OCI-LY1 (cell line): Measurements from ENCODE around the gene ROCK2.

Source experiments
- H2AFZ ChIP-seq: fragments of 200-600 bp; sonication (generic), shearing (Covaris generic); 2 replicates; pipeline ENCODE4 v1.6.0; 2014; ENCODE audit warnings: antibody characterized with exemption, mild to moderate bottlenecking, low read length
- H3F3A ChIP-seq: fragments of 200-600 bp; sonication (generic), shearing (Covaris generic); 2 replicates; pipeline ENCODE4 v1.6.0; 2014; ENCODE audit warnings: mild to moderate bottlenecking, antibody characterized with exemption, low read length, moderate library complexity; ENCODE audit not compliant: insufficient read depth
- H3K27ac ChIP-seq: fragments of 200-600 bp; sonication (generic); 2 replicates; pipeline ENCODE4 v1.5.1; 2014; ENCODE audit warnings: low read length, mixed run types, mild to moderate bottlenecking, low read depth; ENCODE audit not compliant: poor library complexity, severe bottlenecking
- H3K27me3 ChIP-seq: fragments of 200-600 bp; sonication (generic); 2 replicates; pipeline ENCODE4 v1.6.0; 2014; ENCODE audit warnings: antibody characterized with exemption, mild to moderate bottlenecking, low read length, moderate library complexity; ENCODE audit not compliant: insufficient read depth
- H3K36me3 ChIP-seq: fragments of 200-600 bp; sonication (generic); 2 replicates; pipeline ENCODE4 v1.6.1; 2014; ENCODE audit warnings: mild to moderate bottlenecking, antibody characterized with exemption, low read length, moderate library complexity, mixed read lengths; ENCODE audit not compliant: insufficient read depth
- H3K4me1 ChIP-seq: fragments of 200-600 bp; sonication (generic); 2 replicates; pipeline ENCODE4 v1.5.1; 2014; ENCODE audit warnings: mild to moderate bottlenecking, low read length, moderate library complexity; ENCODE audit not compliant: insufficient read depth, severe bottlenecking
- H3K4me2 ChIP-seq: fragments of 200-600 bp; sonication (generic), shearing (Covaris generic); 2 replicates; pipeline ENCODE4 v1.6.1; 2014; ENCODE audit warnings: low read length
- H3K4me3 ChIP-seq: fragments of 200-600 bp; sonication (generic); 2 replicates; pipeline ENCODE4 v1.5.1; 2014; ENCODE audit warnings: low read length, low read depth, mild to moderate bottlenecking, mixed read lengths; ENCODE audit not compliant: poor library complexity, severe bottlenecking
- H3K79me2 ChIP-seq: fragments of 200-600 bp; shearing (Covaris generic); 2 replicates; pipeline ENCODE4 v1.6.1; 2016; ENCODE audit warnings: mixed run types, low read length, mixed read lengths; ENCODE audit not compliant: insufficient read depth
- H3K9ac ChIP-seq: fragments of 200-600 bp; sonication (generic), shearing (Covaris generic); 2 replicates; pipeline ENCODE4 v1.6.1; 2014; ENCODE audit warnings: mild to moderate bottlenecking, low read length, mixed read lengths
- H3K9me2 ChIP-seq: fragments of 200-600 bp; sonication (generic), shearing (Covaris generic); 2 replicates; pipeline ENCODE4 v1.6.1; 2014; ENCODE audit warnings: low read depth, mild to moderate bottlenecking, low read length, mixed read lengths
- H3K9me3 ChIP-seq: fragments of 200-600 bp; shearing (Covaris generic); 2 replicates; pipeline ENCODE4 v1.6.1; 2014; ENCODE audit warnings: low read length, mixed read lengths
- H4K20me1 ChIP-seq: fragments of 200-600 bp; sonication (generic), shearing (Covaris generic); 2 replicates; pipeline ENCODE4 v1.6.0; 2016; ENCODE audit warnings: mild to moderate bottlenecking, low read length; ENCODE audit not compliant: insufficient read depth
- CTCF ChIP-seq: fragments of 200-600 bp; sonication (generic), shearing (Covaris generic); IDR thresholded peaks from 2 replicates; pipeline ENCODE4 v1.5.1; 2017; ENCODE audit warnings: mild to moderate bottlenecking, antibody characterized with exemption, low read length, moderate library complexity, mixed read lengths
- EZH2 ChIP-seq: fragments of 200-600 bp; sonication (generic), shearing (Covaris generic); IDR thresholded peaks from 2 replicates; pipeline ENCODE4 v1.8.0; 2017; ENCODE audit warnings: borderline replicate concordance, mixed run types, mild to moderate bottlenecking, antibody characterized with exemption, low read length, moderate library complexity, mixed read lengths

The ROCK2 gene

GRCh38 chr2:11286749-11287148 lies 57.7 kb downstream of the ROCK2 start:
- Histone ChIP-seq H3F3A (no peaks in the 10 kb centered on the region), H2AFZ (no peak overlapping the region), H3K27me3 (no peaks in the 10 kb centered on the region), H3K27ac (no peak overlapping the region), H3K36me3 (peaks cover 9% of the 10 kb centered on the region), H4K20me1 (no peaks in the 10 kb centered on the region), H3K9me2 (no peaks in the 10 kb centered on the region), H3K4me3 (no peak overlapping the region), H3K4me1 (no peaks in the 10 kb centered on the region), H3K79me2 (no peaks in the 10 kb centered on the region), H3K9ac (no peak overlapping the region), H3K9me3 (peaks cover 4% of the 10 kb centered on the region; the same call in 1 of the 2 replicates), H3K4me2 (no peak overlapping the region)
- TF ChIP-seq CTCF (no peak), EZH2 (no peak)

GRCh38 chr2:11286323-11286722 lies 58.1 kb downstream of the ROCK2 start:
- H2AFZ ChIP-seq: no peak overlapping the region
- TF ChIP-seq CTCF (no peak), EZH2 (no peak)
- H3K79me2 ChIP-seq: no peaks in the 10 kb centered on the region
- no peaks in the 10 kb centered on the region for H4K20me1 ChIP-seq
- H3K27ac ChIP-seq: no peak overlapping the region
- H3F3A ChIP-seq: no peaks in the 10 kb centered on the region
- no peak overlapping the region for H3K4me3 ChIP-seq
- no peaks in the 10 kb centered on the region for H3K4me1 ChIP-seq
- peaks cover 4% of the 10 kb centered on the region; the same call in 1 of the 2 replicates for H3K9me3 ChIP-seq
- H3K9ac ChIP-seq: no peak overlapping the region
- no peaks in the 10 kb centered on the region for H3K9me2 ChIP-seq
- peaks cover 9% of the 10 kb centered on the region for H3K36me3 ChIP-seq
- H3K4me2 ChIP-seq: no peak overlapping the region
- no peaks in the 10 kb centered on the region for H3K27me3 ChIP-seq

GRCh38 chr2:11285499-11285898 lies 58.9 kb downstream of the ROCK2 start:
- Histone ChIP-seq H3K79me2 (no peaks in the 10 kb centered on the region), H3K27me3 (no peaks in the 10 kb centered on the region), H3K27ac (no peak overlapping the region), H4K20me1 (no peaks in the 10 kb centered on the region), H3F3A (no peaks in the 10 kb centered on the region), H3K9ac (no peak overlapping the region), H3K36me3 (peaks cover 9% of the 10 kb centered on the region), H3K9me2 (no peaks in the 10 kb centered on the region), H3K4me2 (no peak overlapping the region), H3K4me1 (no peaks in the 10 kb centered on the region), H2AFZ (no peak overlapping the region), H3K4me3 (no peak overlapping the region), H3K9me3 (peaks cover 4% of the 10 kb centered on the region; the same call in 1 of the 2 replicates)
- TF ChIP-seq CTCF: no peak
- no peak for TF ChIP-seq EZH2
